NCI-H2196 treated with DMSO at 0.1 percent for 48 hours (cell line): ENCODE results near the gene ROMO1.

ENCODE experiments used
- DNase-seq: peaks from one replicate; lab custom pipeline; 2025; ENCODE audit not compliant: unreplicated experiment; lab: John Stamatoyannopoulos, UW

Gene ROMO1

GRCh38 chr20:35699127-35699956, at the start of gene ROMO1, which contains the start of gene NFS1:
ROMO1 (plus strand) TSS chr20:35699405; CDS start chr20:35699633, 228 bp downstream.
NFS1 (minus strand) TSS chr20:35699352; CDS start chr20:35699288, 64 bp downstream.
- DNase-seq: peak; percentile 82

GRCh38 chr20:35650632-35651031, 48.6 kb upstream of the ROMO1 start:
- DNase-seq: no peak

- DNase-seq: no peak
Observed at GRCh38 chr20:35651958-35652357, 47.2 kb upstream of the ROMO1 start.

GRCh38 chr20:35652641-35653429, 46.4 kb upstream of the ROMO1 start:
- DNase-seq: no peak

- DNase-seq: no peak
Observed at GRCh38 chr20:35653430-35653734, 45.8 kb upstream of the ROMO1 start.

- no peak for DNase-seq
Observed at GRCh38 chr20:35653893-35654292, 45.3 kb upstream of the ROMO1 start.

GRCh38 chr20:35654415-35654814, 44.8 kb upstream of the ROMO1 start:
- DNase-seq: no peak

GRCh38 chr20:35657271-35657670, 41.9 kb upstream of the ROMO1 start:
- no peak for DNase-seq

- no peak for DNase-seq
Observed at GRCh38 chr20:35660122-35660937, 38.9 kb upstream of the ROMO1 start.

GRCh38 chr20:35661053-35661452, 38.2 kb upstream of the ROMO1 start:
- no peak for DNase-seq

- DNase-seq: no peak
Observed at GRCh38 chr20:35661908-35662307, 37.3 kb upstream of the ROMO1 start.

GRCh38 chr20:35662551-35662950, 36.7 kb upstream of the ROMO1 start:
- DNase-seq: no peak

- DNase-seq: no peak
Observed at GRCh38 chr20:35663516-35664465, 35.4 kb upstream of the ROMO1 start.

GRCh38 chr20:35664466-35665206, 34.6 kb upstream of the ROMO1 start, which contains the start of the genes CPNE1 and RBM12:
CPNE1 (minus strand) TSS chr20:35664900; CDS start chr20:35632923, 31,977 bp downstream.
RBM12 (minus strand) TSS chr20:35664900; CDS start chr20:35655322, 9,578 bp downstream.
- DNase-seq: peak; percentile 97

GRCh38 chr20:35665949-35666288, 33.3 kb upstream of the ROMO1 start:
- DNase-seq: no peak

- DNase-seq: no peak
Observed at GRCh38 chr20:35669221-35669620, 30.0 kb upstream of the ROMO1 start.

GRCh38 chr20:35669681-35670080, 29.5 kb upstream of the ROMO1 start:
- DNase-seq: no peak

GRCh38 chr20:35673884-35674283, 25.3 kb upstream of the ROMO1 start:
- no peak for DNase-seq

GRCh38 chr20:35674921-35675320, 24.3 kb upstream of the ROMO1 start:
- no peak for DNase-seq
